Naive thymus-derived CD4-positive, alpha-beta T cell (primary cell): ENCODE data around the gene ASXL1. TPM values are rescaled to one million over a fixed set of nuclear protein-coding genes. Genes with fewer than 3 reads are reported as not detected.

Source experiments
- ATAC-seq: fragments of 150-1000 bp; cut with Tn5 transposase; 2 replicates; pipeline ENCODE4 v1.10.0; 2021; ENCODE audit warnings: mild to moderate bottlenecking, moderate library complexity
- CTCF ChIA-PET: fragments of 350-600 bp; sonication (Branson Sonifier 250); formaldehyde crosslinking; loops from one replicate; lab custom pipeline; 2021; ENCODE audit warnings: antibody characterized with exemption; lab: Charles Lee
- POLR2A ChIA-PET: fragments of 350-600 bp; sonication (Branson Sonifier 250); formaldehyde crosslinking; loops from one replicate; lab custom pipeline; 2021; ENCODE audit warnings: antibody characterized with exemption, inconsistent platforms; lab: Charles Lee
- DNase-seq, 9 donors: peaks; one replicate each; pipeline versions ENCODE4 v3.0.0 to v3.0.0-alpha.2; 2020 to 2022; ENCODE audit warnings: mixed read lengths in 1 of 9
- H3K27ac ChIP-seq: one replicate; pipeline ENCODE4 v1.7.0; 2013; ENCODE audit warnings: mild to moderate bottlenecking, low read depth, low read length, moderate library complexity
- H3K27me3 ChIP-seq, 2 donors: one replicate each; pipeline ENCODE4 v1.7.0; 2013; ENCODE audit warnings: low read length in 2 of 2, mild to moderate bottlenecking in 2 of 2, moderate library complexity in 2 of 2; ENCODE audit not compliant: control insufficient read depth in 2 of 2, insufficient read depth in 2 of 2
- H3K36me3 ChIP-seq, 3 experiments: 1 replicate in 2 of 3; 2 replicates in 1 of 3; pipeline ENCODE4 v1.7.0; 2013; ENCODE audit warnings: low read length in 3 of 3, mild to moderate bottlenecking in 3 of 3, moderate library complexity in 1 of 3; ENCODE audit not compliant: insufficient read depth in 3 of 3, control insufficient read depth in 2 of 3
- H3K4me1 ChIP-seq, 2 donors: one replicate each; pipeline ENCODE4 v1.7.0; 2013; ENCODE audit warnings: low read length in 2 of 2, mild to moderate bottlenecking in 2 of 2, moderate library complexity in 1 of 2; ENCODE audit not compliant: control insufficient read depth in 2 of 2, insufficient read depth in 2 of 2
- H3K4me3 ChIP-seq: 2 replicates; pipeline ENCODE4 v1.7.0; 2013; ENCODE audit warnings: mild to moderate bottlenecking, low read length
- H3K9me3 ChIP-seq, 3 experiments: 1 replicate in 2 of 3; 2 replicates in 1 of 3; pipeline ENCODE4 v1.7.0; 2013; ENCODE audit warnings: low read length in 3 of 3; ENCODE audit not compliant: control insufficient read depth in 2 of 3
- H3K27ac Mint-ChIP-seq, 9 donors: one replicate each; pipeline ENCODE4 v1.8.0; 2020 to 2022; ENCODE audit warnings: mixed read lengths in 9 of 9, mild to moderate bottlenecking in 8 of 9, moderate library complexity in 5 of 9, inconsistent platforms in 2 of 9
- H3K27me3 Mint-ChIP-seq, 5 donors: one replicate each; pipeline ENCODE4 v1.8.0; 2021 to 2022; ENCODE audit warnings: mixed read lengths in 5 of 5, mild to moderate bottlenecking in 1 of 5
- H3K36me3 Mint-ChIP-seq, 5 donors: one replicate each; pipeline ENCODE4 v1.8.0; 2020 to 2022; ENCODE audit warnings: mixed read lengths in 5 of 5, mild to moderate bottlenecking in 3 of 5, inconsistent platforms in 1 of 5
- H3K4me1 Mint-ChIP-seq, 7 donors: one replicate each; pipeline ENCODE4 v1.8.0; 2020 to 2022; ENCODE audit warnings: mixed read lengths in 7 of 7, mild to moderate bottlenecking in 3 of 7, inconsistent platforms in 1 of 7
- H3K4me3 Mint-ChIP-seq, 10 donors: one replicate each; pipeline ENCODE4 v1.8.0; 2020 to 2022; ENCODE audit warnings: mild to moderate bottlenecking in 10 of 10, mixed read lengths in 10 of 10, moderate library complexity in 6 of 10, inconsistent platforms in 2 of 10
- H3K9me3 Mint-ChIP-seq, 11 donors: one replicate each; pipeline ENCODE4 v1.8.0; 2020 to 2022; ENCODE audit warnings: mixed read lengths in 11 of 11, mild to moderate bottlenecking in 4 of 11, inconsistent platforms in 1 of 11, moderate library complexity in 1 of 11
- intact Hi-C, 2 donors: fragments of 100-400 bp; cut with micrococcal nuclease; formaldehyde crosslinking; loops; one replicate each; pipeline ENCODE4 v1.15.1; 2023
- polyA plus RNA-seq, 2 donors: library from polyadenylated mRNA; unstranded; fragments of 300-500 nt; fragmentation: Illumina TruSeq; gene quantifications; one replicate each; pipeline ENCODE4 v1.2.3, GENCODE V29; 2021
- total RNA-seq, 6 experiments: library from RNA in 5 of 6; stranded (reverse) in 5 of 6; gene quantifications; 1 replicate in 5 of 6; 2 replicates in 1 of 6; pipeline ENCODE4 v1.2.3 and lab custom pipeline; 2021 to 2026

The ASXL1 gene
- total RNA-seq (100 to 1,000 TPM; 106 to 200 (median 158) TPM), polyA plus RNA-seq (10 to 100 TPM; 14.7 to 18.8 TPM), total RNA-seq (lab: John Stamatoyannopoulos, UW) (388 reads per million, percentile 97 among the genes with 10 or more reads in this experiment)

GRCh38 chr20:32357869-32358631, at the start of gene ASXL1:
ASXL1 (plus strand) TSS chr20:32358331; CDS start chr20:32358776, 445 bp downstream.
- peaks cover 38 to 65% (median 45%) of the 10 kb centered on the region in 7 donors for H3K4me1 Mint-ChIP-seq
- CTCF ChIA-PET, result interaction anchor here (0.6 kb wide), 1 partner anchor 14 kb away, joined by 3 read pairs; no protein-coding TSS in a partner anchor
- intact Hi-C loops, result loop anchor here (1.0 to 5.0 kb wide), 21 partner anchors 21 to 1944 kb away; partner anchors contain the start of genes EIF2S2 (in 2 of the 2), KIF3B (in 2 of the 2), PLAGL2 (in 2 of the 2) and POFUT1 (in 2 of the 2)

GRCh38 chr20:32312718-32313424, 45.3 kb upstream of the ASXL1 start:
- POLR2A ChIA-PET, result no interaction called here
- H3K27me3 Mint-ChIP-seq, result no peaks in the 10 kb centered on the region
- intact Hi-C loops, result no loop called here
- Histone ChIP-seq H3K27me3 (no peaks in the 10 kb centered on the region), H3K27ac (no peak overlapping the region), H3K4me1 (no peaks in the 10 kb centered on the region), H3K36me3 (peaks cover 0 to 48% (median 5%) of the 10 kb centered on the region in 3 experiments), H3K4me3 (no peak overlapping the region), H3K9me3 (no peaks in the 10 kb centered on the region)
- no peak overlapping the region for H3K27ac Mint-ChIP-seq
- peaks cover 0 to 4% (median 0%) of the 10 kb centered on the region in 7 donors for H3K4me1 Mint-ChIP-seq
- no peak overlapping the region for H3K4me3 Mint-ChIP-seq
- CTCF ChIA-PET, result no interaction called here
- H3K36me3 Mint-ChIP-seq, result peaks cover 21 to 52% (median 38%) of the 10 kb centered on the region in 5 donors
- no peaks in the 10 kb centered on the region for H3K9me3 Mint-ChIP-seq
- no peak for DNase-seq
- no peak for ATAC-seq

More at GRCh38 chr20:32357869-32358631, at the start of gene ASXL1:
- DNase-seq, result peak; percentile 81 to 96 (median 95)
- peaks cover 10 to 27% of the 10 kb centered on the region in 2 donors for H3K4me1 ChIP-seq
- POLR2A ChIA-PET, result interaction anchor here (0.7 to 2.9 kb wide), 12 partner anchors 10 to 182 kb away, joined by 3 to 17 read pairs (median 5); no protein-coding TSS in a partner anchor
- no peaks in the 10 kb centered on the region for H3K36me3 ChIP-seq
- no peaks in the 10 kb centered on the region for H3K27me3 Mint-ChIP-seq
- no peaks in the 10 kb centered on the region for H3K9me3 Mint-ChIP-seq
- peak within 1 kb of the TSS; percentile 98 for H3K27ac ChIP-seq
- peak within 1 kb of the TSS; percentile 95 for H3K4me3 ChIP-seq
- no peaks in the 10 kb centered on the region for H3K9me3 ChIP-seq
- peaks cover 0 to 8% (median 0%) of the 10 kb centered on the region in 5 donors for H3K36me3 Mint-ChIP-seq
- peak; percentile 94 for ATAC-seq
- H3K27me3 ChIP-seq, result no peaks in the 10 kb centered on the region
- H3K4me3 Mint-ChIP-seq, result peak within 1 kb of the TSS; percentile 87 to 99 (median 96)
- H3K27ac Mint-ChIP-seq, result peak within 1 kb of the TSS; percentile 97 to 100 (median 99)

- H3K4me1 Mint-ChIP-seq, result peaks cover 0 to 6% (median 0%) of the 10 kb centered on the region in 7 donors
- ATAC-seq (no peak), DNase-seq (no peak)
- ChIA-PET POLR2A (no interaction called here), CTCF (interaction anchor here (0.6 kb wide), 1 partner anchor 152 kb away, joined by 4 read pairs; no protein-coding TSS in a partner anchor)
- intact Hi-C loops, result no loop called here
- H3K4me3 ChIP-seq, result no peak overlapping the region
- peaks cover 21 to 55% (median 39%) of the 10 kb centered on the region in 5 donors for H3K36me3 Mint-ChIP-seq
- H3K27ac ChIP-seq, result no peak overlapping the region
- H3K4me3 Mint-ChIP-seq, result no peak overlapping the region
- H3K36me3 ChIP-seq, result peaks cover 0 to 54% (median 5%) of the 10 kb centered on the region in 3 experiments
- H3K9me3 Mint-ChIP-seq, result no peaks in the 10 kb centered on the region
- no peaks in the 10 kb centered on the region for H3K9me3 ChIP-seq
- H3K27ac Mint-ChIP-seq, result peak overlapping the region in 5 of 9 donors; percentile 4 to 55 (median 38)
- no peaks in the 10 kb centered on the region for H3K4me1 ChIP-seq
- H3K27me3 Mint-ChIP-seq, result no peaks in the 10 kb centered on the region
- no peaks in the 10 kb centered on the region for H3K27me3 ChIP-seq
Observed at GRCh38 chr20:32314768-32315167, 43.4 kb upstream of the ASXL1 start.

GRCh38 chr20:32315399-32315798, 42.7 kb upstream of the ASXL1 start:
- no peaks in the 10 kb centered on the region for H3K4me1 ChIP-seq
- no peak overlapping the region for H3K4me3 ChIP-seq
- no peak for DNase-seq
- ChIA-PET CTCF (no interaction called here), POLR2A (no interaction called here)
- Mint-ChIP-seq H3K27ac (peak overlapping the region in 4 of 9 donors; percentile 21 to 43 (median 39)), H3K4me3 (no peak overlapping the region), H3K36me3 (peaks cover 15 to 50% (median 33%) of the 10 kb centered on the region in 5 donors), H3K9me3 (no peaks in the 10 kb centered on the region), H3K4me1 (peaks cover 0 to 6% (median 0%) of the 10 kb centered on the region in 7 donors), H3K27me3 (no peaks in the 10 kb centered on the region)
- H3K36me3 ChIP-seq, result peaks cover 0 to 48% (median 1%) of the 10 kb centered on the region in 3 experiments
- intact Hi-C loops, result no loop called here
- no peaks in the 10 kb centered on the region for H3K9me3 ChIP-seq
- H3K27ac ChIP-seq, result no peak overlapping the region
- H3K27me3 ChIP-seq, result no peaks in the 10 kb centered on the region
- ATAC-seq, result no peak

- no peaks in the 10 kb centered on the region for H3K9me3 Mint-ChIP-seq
- peaks cover 0 to 6% (median 0%) of the 10 kb centered on the region in 7 donors for H3K4me1 Mint-ChIP-seq
- no peak overlapping the region for H3K4me3 ChIP-seq
- ChIA-PET CTCF (no interaction called here), POLR2A (no interaction called here)
- peaks cover 10 to 50% (median 34%) of the 10 kb centered on the region in 5 donors for H3K36me3 Mint-ChIP-seq
- H3K4me3 Mint-ChIP-seq, result no peak overlapping the region
- H3K27ac ChIP-seq, result no peak overlapping the region
- peak overlapping the region in 3 of 9 donors; percentile 32 to 44 (median 43) for H3K27ac Mint-ChIP-seq
- intact Hi-C loops, result no loop called here
- no peaks in the 10 kb centered on the region for H3K4me1 ChIP-seq
- H3K9me3 ChIP-seq, result no peaks in the 10 kb centered on the region
- DNase-seq (no peak), ATAC-seq (no peak)
- H3K27me3 ChIP-seq, result no peaks in the 10 kb centered on the region
- peaks cover 0 to 43% (median 0%) of the 10 kb centered on the region in 3 experiments for H3K36me3 ChIP-seq
- H3K27me3 Mint-ChIP-seq, result no peaks in the 10 kb centered on the region
Observed at GRCh38 chr20:32315891-32316290, 42.2 kb upstream of the ASXL1 start.

GRCh38 chr20:32316667-32317066, 41.5 kb upstream of the ASXL1 start:
- no peaks in the 10 kb centered on the region for H3K27me3 ChIP-seq
- H3K36me3 ChIP-seq, result peaks cover 0 to 42% (median 0%) of the 10 kb centered on the region in 3 experiments
- Mint-ChIP-seq H3K27ac (peak overlapping the region in 2 of 9 donors; percentile 32 to 44), H3K36me3 (peaks cover 9 to 51% (median 39%) of the 10 kb centered on the region in 5 donors), H3K9me3 (no peaks in the 10 kb centered on the region), H3K4me1 (peaks cover 0 to 8% (median 0%) of the 10 kb centered on the region in 7 donors), H3K4me3 (no peak overlapping the region), H3K27me3 (no peaks in the 10 kb centered on the region)
- intact Hi-C loops, result no loop called here
- H3K9me3 ChIP-seq, result no peaks in the 10 kb centered on the region
- H3K4me3 ChIP-seq, result no peak overlapping the region
- DNase-seq (no peak), ATAC-seq (no peak)
- no peak overlapping the region for H3K27ac ChIP-seq
- POLR2A ChIA-PET, result interaction anchor here (0.6 to 1.6 kb wide), 2 partner anchors 43 to 118 kb away, joined by 3 read pairs; no protein-coding TSS in a partner anchor
- CTCF ChIA-PET, result no interaction called here
- no peaks in the 10 kb centered on the region for H3K4me1 ChIP-seq
